Natural killer cell (primary cell): ENCODE results near the gene CAND2. TPM values are rescaled to one million over a fixed set of nuclear protein-coding genes. Genes with fewer than 3 reads are reported as not detected.
"Not testable (repeated sequence)": the region's sequence is repeated elsewhere in the genome, so short reads cannot be mapped to it uniquely, and the experiment has no call there.

ENCODE experiments used
- ATAC-seq, 3 donors: fragments of 150-1000 bp in 2 of 3; fragments of 200-7000 bp in 1 of 3; cut with Tn5 transposase; 1 replicate in 1 of 3; 2 replicates in 2 of 3; pipeline ENCODE4 v1.10.0; 2021; ENCODE audit warnings: mild to moderate bottlenecking in 2 of 3, moderate library complexity in 2 of 3
- DNase-seq, 2 donors: peaks; one replicate each; pipeline versions ENCODE4 v3.0.0 to v3.0.0-alpha.2; 2013 to 2021; ENCODE audit warnings: mixed read lengths in 1 of 2
- H3K27ac ChIP-seq: one replicate; pipeline ENCODE4 v1.5.1; 2013; ENCODE audit warnings: mild to moderate bottlenecking, low read length
- H3K27me3 ChIP-seq: one replicate; pipeline ENCODE4 v1.6.1; 2013; ENCODE audit warnings: low read length; ENCODE audit not compliant: control insufficient read depth, insufficient read depth
- H3K36me3 ChIP-seq: one replicate; pipeline ENCODE4 v1.6.1; 2013; ENCODE audit warnings: low read length; ENCODE audit not compliant: control insufficient read depth, insufficient read depth
- H3K4me1 ChIP-seq: one replicate; pipeline ENCODE4 v1.6.1; 2013; ENCODE audit warnings: low read length; ENCODE audit not compliant: control insufficient read depth, insufficient read depth
- H3K4me3 ChIP-seq: one replicate; pipeline ENCODE4 v1.5.1; 2013; ENCODE audit warnings: low read length
- H3K9me3 ChIP-seq: one replicate; pipeline ENCODE4 v1.6.1; 2013; ENCODE audit warnings: low read length; ENCODE audit not compliant: control insufficient read depth, insufficient read depth
- H3K27ac Mint-ChIP-seq, 2 donors: one replicate each; pipeline ENCODE4 v1.8.0; 2022; ENCODE audit warnings: mild to moderate bottlenecking in 2 of 2, mixed read lengths in 2 of 2, moderate library complexity in 1 of 2
- H3K27me3 Mint-ChIP-seq, 2 donors: one replicate each; pipeline ENCODE4 v1.8.0; 2022; ENCODE audit warnings: low read depth in 2 of 2, mixed read lengths in 2 of 2
- H3K36me3 Mint-ChIP-seq: one replicate; pipeline ENCODE4 v1.8.0; 2022; ENCODE audit warnings: mixed read lengths
- H3K4me1 Mint-ChIP-seq, 2 donors: one replicate each; pipeline ENCODE4 v1.8.0; 2022; ENCODE audit warnings: mixed read lengths in 2 of 2
- H3K4me3 Mint-ChIP-seq: one replicate; pipeline ENCODE4 v1.8.0; 2022; ENCODE audit warnings: mild to moderate bottlenecking, moderate library complexity, mixed read lengths
- H3K9me3 Mint-ChIP-seq, 2 donors: one replicate each; pipeline ENCODE4 v1.8.0; 2022; ENCODE audit warnings: mixed read lengths in 2 of 2
- WGBS: methylation state at CpG from one replicate; pipeline ENCODE4 v1.1.7; 2013; ENCODE audit warnings: missing lambda C conversion rate; ENCODE audit not compliant: insufficient coverage; 5-methylcytosine and 5-hydroxymethylcytosine counted together
- intact Hi-C: fragments of 100-400 bp; cut with micrococcal nuclease; formaldehyde crosslinking; loops from one replicate; pipeline ENCODE4 v1.14.2; 2022
- total RNA-seq, 4 donors: library from RNA; stranded (reverse); fragments of 120-200 nt in 1 of 4; gene quantifications; one replicate each; pipeline versions ENCODE4 v1.2.3 to v1.2.4, GENCODE V29; 2013 to 2022
- TF ChIP-seq, protein P1 (sequence below): fragments of 200-600 bp; IDR thresholded peaks from one replicate; pipeline ENCODE4 v1.8.0; 2022; ENCODE audit warnings: antibody characterized with exemption

The CAND2 gene
- total RNA-seq, 3 donors from 2014 or later (not counting 1 experiment from before 2014, with no cell fraction given): 0.52 to 1.3 (median 1.2) TPM

DNA sequence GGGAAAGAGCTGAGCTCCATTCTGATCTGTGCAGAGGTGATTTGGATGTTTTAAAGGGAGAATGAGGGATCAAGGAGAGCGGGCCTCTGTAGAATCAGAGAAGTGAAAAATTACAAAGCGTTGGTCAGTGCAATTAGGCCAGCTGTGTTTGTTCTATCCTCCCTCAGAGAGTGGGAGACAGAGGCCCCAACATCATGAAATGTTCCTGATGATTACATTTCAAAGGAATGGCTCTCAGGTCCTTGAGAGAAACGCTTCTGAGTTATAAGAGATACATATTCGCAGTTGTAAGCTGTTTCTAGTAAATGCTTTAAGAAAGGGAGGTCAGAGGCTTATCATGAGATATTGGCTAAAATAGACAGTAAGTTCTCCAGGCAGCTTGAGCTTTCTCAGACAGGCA, 15.7 kb upstream of the CAND2 start:
- H3K9me3 Mint-ChIP-seq: no peaks in the 10 kb centered on the region
- Histone ChIP-seq H3K27me3 (peaks cover 3% of the 10 kb centered on the region), H3K4me1 (no peaks in the 10 kb centered on the region), H3K4me3 (no peak overlapping the region), H3K27ac (no peak overlapping the region), H3K36me3 (no peaks in the 10 kb centered on the region), H3K9me3 (no peaks in the 10 kb centered on the region)
- no peak for DNase-seq
- whole genome bisulfite sequencing: 87% methylated on average over 4 of the region's 4 CpGs
- ATAC-seq: no peak
- intact Hi-C loops: no loop called here
- H3K27ac Mint-ChIP-seq: no peak overlapping the region
- peaks cover 10 to 36% of the 10 kb centered on the region in 2 donors for H3K27me3 Mint-ChIP-seq
- H3K4me1 Mint-ChIP-seq: no peaks in the 10 kb centered on the region
- TF ChIP-seq, protein P1, sequence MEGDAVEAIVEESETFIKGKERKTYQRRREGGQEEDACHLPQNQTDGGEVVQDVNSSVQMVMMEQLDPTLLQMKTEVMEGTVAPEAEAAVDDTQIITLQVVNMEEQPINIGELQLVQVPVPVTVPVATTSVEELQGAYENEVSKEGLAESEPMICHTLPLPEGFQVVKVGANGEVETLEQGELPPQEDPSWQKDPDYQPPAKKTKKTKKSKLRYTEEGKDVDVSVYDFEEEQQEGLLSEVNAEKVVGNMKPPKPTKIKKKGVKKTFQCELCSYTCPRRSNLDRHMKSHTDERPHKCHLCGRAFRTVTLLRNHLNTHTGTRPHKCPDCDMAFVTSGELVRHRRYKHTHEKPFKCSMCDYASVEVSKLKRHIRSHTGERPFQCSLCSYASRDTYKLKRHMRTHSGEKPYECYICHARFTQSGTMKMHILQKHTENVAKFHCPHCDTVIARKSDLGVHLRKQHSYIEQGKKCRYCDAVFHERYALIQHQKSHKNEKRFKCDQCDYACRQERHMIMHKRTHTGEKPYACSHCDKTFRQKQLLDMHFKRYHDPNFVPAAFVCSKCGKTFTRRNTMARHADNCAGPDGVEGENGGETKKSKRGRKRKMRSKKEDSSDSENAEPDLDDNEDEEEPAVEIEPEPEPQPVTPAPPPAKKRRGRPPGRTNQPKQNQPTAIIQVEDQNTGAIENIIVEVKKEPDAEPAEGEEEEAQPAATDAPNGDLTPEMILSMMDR: no peak
- no peaks in the 10 kb centered on the region for H3K36me3 Mint-ChIP-seq
- H3K4me3 Mint-ChIP-seq: no peak overlapping the region

DNA sequence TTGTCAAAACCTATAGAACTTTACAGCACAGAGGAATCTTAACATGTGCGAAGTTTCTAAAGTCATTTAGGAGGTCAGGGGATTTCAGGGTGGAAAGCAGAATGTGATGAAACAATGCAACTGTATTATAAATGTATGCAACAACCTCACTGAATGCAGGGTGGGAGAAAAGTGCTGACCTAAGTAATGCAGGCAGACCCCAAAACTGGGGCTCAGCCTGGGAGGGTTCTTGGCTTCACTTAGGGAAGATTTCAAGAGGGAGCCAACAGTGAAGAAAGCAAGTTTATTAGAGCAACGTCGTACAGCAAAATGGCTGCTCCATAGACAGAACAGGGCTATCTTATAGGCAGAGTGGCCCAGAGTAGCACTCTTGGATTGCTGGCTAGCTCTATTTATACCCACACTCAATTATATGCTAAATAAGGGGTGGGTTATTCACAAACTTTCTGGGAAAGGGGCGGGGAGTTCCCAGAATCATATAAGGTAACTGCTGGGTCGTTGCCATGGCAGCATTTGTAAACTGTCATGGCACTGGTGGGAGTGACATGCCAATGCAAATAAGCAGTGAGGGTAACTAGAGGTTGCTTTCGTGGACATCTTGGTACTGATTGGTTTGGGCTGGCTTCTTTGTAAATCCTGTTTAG, 14.2 kb upstream of the CAND2 start:
- WGBS: 85% methylated on average over 5 of the region's 6 CpGs
- Histone ChIP-seq H3K27ac (no peak overlapping the region), H3K36me3 (no peaks in the 10 kb centered on the region), H3K9me3 (no peaks in the 10 kb centered on the region), H3K27me3 (peaks cover 3% of the 10 kb centered on the region), H3K4me1 (no peaks in the 10 kb centered on the region), H3K4me3 (no peak overlapping the region)
- Mint-ChIP-seq H3K27me3 (peaks cover 10 to 45% of the 10 kb centered on the region in 2 donors), H3K4me3 (no peak overlapping the region), H3K9me3 (no peaks in the 10 kb centered on the region), H3K36me3 (no peaks in the 10 kb centered on the region), H3K4me1 (no peaks in the 10 kb centered on the region), H3K27ac (no peak overlapping the region)
- intact Hi-C loops: no loop called here
- TF ChIP-seq, protein P1: no peak
- DNase-seq: no peak
- ATAC-seq: no peak

DNA sequence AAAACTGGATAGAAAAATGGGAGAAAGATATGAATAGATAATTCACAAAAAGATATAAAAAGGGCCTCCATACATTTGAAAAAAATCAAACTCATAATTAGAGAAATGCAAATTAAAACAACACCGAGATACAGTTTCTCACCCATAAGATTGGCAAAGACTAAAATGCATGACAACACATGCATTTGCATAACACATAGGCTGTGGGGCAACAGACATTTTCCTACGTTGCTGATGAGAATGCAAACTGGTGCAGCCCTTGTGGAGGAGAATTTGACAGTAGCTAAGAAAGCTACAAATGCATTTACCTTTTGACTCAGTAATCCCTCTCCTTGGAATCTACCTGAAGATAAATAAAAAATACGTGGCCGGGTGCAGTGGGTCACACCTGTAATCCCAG, 11.4 kb upstream of the CAND2 start:
- H3K4me3 ChIP-seq: no peak overlapping the region
- H3K27ac ChIP-seq: no peak overlapping the region
- H3K9me3 ChIP-seq: no peaks in the 10 kb centered on the region
- Mint-ChIP-seq H3K4me3 (no peak overlapping the region), H3K27ac (no peak overlapping the region), H3K36me3 (no peaks in the 10 kb centered on the region), H3K27me3 (peaks cover 13 to 45% of the 10 kb centered on the region in 2 donors), H3K4me1 (no peaks in the 10 kb centered on the region), H3K9me3 (no peaks in the 10 kb centered on the region)
- DNase-seq: no peak
- peaks cover 3% of the 10 kb centered on the region for H3K27me3 ChIP-seq
- no peaks in the 10 kb centered on the region for H3K4me1 ChIP-seq
- ATAC-seq: no peak
- intact Hi-C loops: loop anchor here (5.0 kb wide), 1 partner anchor 107 kb away; no protein-coding TSS in a partner anchor
- no peaks in the 10 kb centered on the region for H3K36me3 ChIP-seq
- TF ChIP-seq, protein P1: no peak
- WGBS: 84% methylated on average over 3 of the region's 4 CpGs

DNA sequence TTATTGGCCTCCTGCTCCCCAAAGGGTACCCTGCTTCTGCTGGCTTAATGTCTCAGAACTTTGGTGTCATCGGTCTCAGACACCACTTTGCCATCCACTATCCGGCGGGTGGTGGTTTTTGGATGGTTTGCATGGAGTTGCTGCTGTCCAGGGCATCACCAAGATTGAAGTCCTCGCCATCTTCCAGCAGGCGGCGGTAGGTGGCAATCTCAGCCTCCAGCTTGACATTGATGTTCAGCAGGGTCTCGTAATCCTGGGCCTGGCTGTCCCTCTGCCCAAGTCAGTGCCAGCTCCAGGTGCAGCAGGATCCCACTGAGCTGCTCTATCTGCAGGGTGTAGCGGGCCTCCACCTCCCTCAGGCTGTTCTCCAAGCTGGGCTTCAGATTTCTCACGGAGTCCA, 9.1 kb upstream of the CAND2 start:
- not testable (repeated sequence) for H3K4me3 ChIP-seq, H3K27ac Mint-ChIP-seq, H3K36me3 ChIP-seq, H3K9me3 Mint-ChIP-seq, H3K9me3 ChIP-seq, H3K27ac ChIP-seq, H3K36me3 Mint-ChIP-seq, H3K4me3 Mint-ChIP-seq, H3K4me1 ChIP-seq, H3K4me1 Mint-ChIP-seq, H3K27me3 ChIP-seq
- intact Hi-C loops: loop anchor here (5.0 kb wide), 1 partner anchor 105 kb away; no protein-coding TSS in a partner anchor
- H3K27me3 Mint-ChIP-seq: peaks cover 4 to 37% of the 10 kb centered on the region in 2 donors
- 65% methylated on average over 8 of the region's 9 CpGs for WGBS
- TF ChIP-seq, protein P1: peak; percentile 21
- DNase-seq: peak; percentile 38 to 81
- ATAC-seq: peak in 2 of 3 donors; percentile 46 to 47

DNA sequence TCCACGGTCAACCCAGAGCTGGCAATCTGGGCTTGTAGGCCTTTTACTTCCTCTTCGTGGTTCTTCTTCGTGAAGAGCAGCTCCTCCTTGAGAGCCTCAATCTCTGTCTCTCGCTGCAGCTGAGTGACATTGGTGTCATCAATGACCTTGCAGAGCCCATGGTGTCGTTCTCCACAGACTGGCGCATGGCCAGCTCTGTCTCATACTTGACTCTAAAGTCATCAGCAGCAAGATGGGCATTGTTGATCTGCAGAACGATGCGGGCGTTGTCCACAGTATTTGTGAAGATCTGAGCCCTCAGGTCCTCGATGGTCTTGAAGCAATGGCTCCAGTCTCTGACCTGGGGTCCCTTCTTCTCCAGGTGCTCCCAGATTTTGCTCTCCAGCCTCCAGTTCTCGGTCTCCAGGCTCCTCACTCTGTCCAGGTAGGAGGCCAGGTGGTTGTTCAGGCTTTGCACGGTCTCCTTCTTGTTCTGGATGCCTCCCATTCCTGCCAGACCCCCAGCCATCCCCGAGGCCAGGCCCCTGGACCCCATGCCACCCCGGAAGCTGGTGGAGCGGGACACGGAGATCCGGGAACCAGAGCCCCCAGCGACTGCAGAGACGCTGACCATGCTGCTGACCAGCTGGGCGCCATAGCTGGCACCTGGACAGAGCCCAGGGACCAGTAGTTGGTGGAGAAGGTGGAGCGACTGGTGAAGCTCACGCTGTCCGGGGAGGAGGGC, 8.4 kb upstream of the CAND2 start:
- intact Hi-C loops: loop anchor here (5.0 kb wide), 1 partner anchor 104 kb away; no protein-coding TSS in a partner anchor
- not testable (repeated sequence) for H3K4me1 ChIP-seq, H3K9me3 Mint-ChIP-seq, H3K36me3 Mint-ChIP-seq, H3K9me3 ChIP-seq, H3K4me1 Mint-ChIP-seq, H3K27ac ChIP-seq, DNase-seq, H3K36me3 ChIP-seq, H3K27me3 ChIP-seq, ATAC-seq, H3K4me3 Mint-ChIP-seq, H3K4me3 ChIP-seq, H3K27ac Mint-ChIP-seq
- peaks cover 3 to 29% of the 10 kb centered on the region in 2 donors for H3K27me3 Mint-ChIP-seq
- WGBS: 76% methylated on average over 23 of the region's 23 CpGs
